Activated effector memory CD4-positive, alpha-beta T cell treated with Interleukin-2 at 50 U/mL for 16 hours (primary cell): ENCODE data around the gene ANAPC2.

ENCODE experiments used
- DNase-seq: peaks from one replicate; pipeline ENCODE4 v3.0.0-alpha.2; 2020

ANAPC2 gene

GRCh38 chr9:137214620-137215019, 26.3 kb upstream of the ANAPC2 start:
- no peak for DNase-seq

GRCh38 chr9:137213160-137214060, 25.1 kb upstream of the ANAPC2 start:
- no peak for DNase-seq

- no peak for DNase-seq
These were observed 24.2 kb upstream of the ANAPC2 start for GRCh38 chr9:137212520-137212919.

GRCh38 chr9:137211532-137211931, 23.2 kb upstream of the ANAPC2 start:
- no peak for DNase-seq

GRCh38 chr9:137206602-137207001, 18.2 kb upstream of the ANAPC2 start:
- DNase-seq, result no peak

GRCh38 chr9:137205126-137206069, 17.0 kb upstream of the ANAPC2 start, which contains the start of the genes NDOR1 and TMEM203:
TSS of gene NDOR1 (plus strand) at chr9:137205700. CDS start at chr9:137205778, 78 bp downstream.
TSS of gene TMEM203 (minus strand) at chr9:137205648. CDS start at chr9:137205414, 234 bp downstream.
- DNase-seq, result peak; percentile 88

- no peak for DNase-seq
These were observed 16.4 kb upstream of the ANAPC2 start for GRCh38 chr9:137204731-137205125.

- no peak for DNase-seq
These were observed 14.6 kb upstream of the ANAPC2 start for GRCh38 chr9:137202966-137203365.

- no peak for DNase-seq
These were observed 13.0 kb upstream of the ANAPC2 start for GRCh38 chr9:137201205-137201868.

- peak; percentile 98 for DNase-seq
These were observed 12.2 kb upstream of the ANAPC2 start, which contains the start of gene TPRN for GRCh38 chr9:137200311-137201204. TSS of gene TPRN (minus strand) at chr9:137200741. CDS start at chr9:137200711, 30 bp downstream.

- DNase-seq, result no peak
These were observed 11.2 kb upstream of the ANAPC2 start for GRCh38 chr9:137199411-137200121.

- DNase-seq, result no peak
These were observed 10.5 kb upstream of the ANAPC2 start for GRCh38 chr9:137198902-137199283.

GRCh38 chr9:137198051-137198901, 9.9 kb upstream of the ANAPC2 start:
- no peak for DNase-seq

- DNase-seq, result no peak
These were observed 7.3 kb upstream of the ANAPC2 start for GRCh38 chr9:137195525-137196220.

GRCh38 chr9:137194909-137195308, 6.5 kb upstream of the ANAPC2 start:
- no peak for DNase-seq

- no peak for DNase-seq
These were observed 6.0 kb upstream of the ANAPC2 start for GRCh38 chr9:137194388-137194787.

- no peak for DNase-seq
These were observed 5.4 kb upstream of the ANAPC2 start for GRCh38 chr9:137193771-137194170.

GRCh38 chr9:137192859-137193258, 4.5 kb upstream of the ANAPC2 start:
- no peak for DNase-seq

GRCh38 chr9:137192448-137192780, 4.1 kb upstream of the ANAPC2 start:
- no peak for DNase-seq
